Mucosa of stomach (tissue), 1 donor: ENCODE measurements around the gene GSTK1.
"Not testable (repeated sequence)": the region's sequence is repeated elsewhere in the genome, so short reads cannot be mapped to it uniquely, and the experiment has no call there.

Experiments used
- H3K27me3 ChIP-seq: one replicate; pipeline ENCODE4 v1.7.0; 2013; ENCODE audit warnings: mild to moderate bottlenecking, low read length; ENCODE audit not compliant: control insufficient read depth, insufficient read depth
- H3K36me3 ChIP-seq: one replicate; pipeline ENCODE4 v1.7.0; 2013; ENCODE audit warnings: low read length; ENCODE audit not compliant: control insufficient read depth, insufficient read depth
- H3K4me1 ChIP-seq: one replicate; pipeline ENCODE4 v1.7.0; 2013; ENCODE audit warnings: mild to moderate bottlenecking, low read length; ENCODE audit not compliant: control insufficient read depth, insufficient read depth
- H3K4me3 ChIP-seq: one replicate; pipeline ENCODE4 v1.7.0; 2013; ENCODE audit warnings: low read length
- H3K9ac ChIP-seq: one replicate; pipeline ENCODE4 v1.7.0; 2013; ENCODE audit warnings: mild to moderate bottlenecking, low read length, moderate library complexity
- H3K9me3 ChIP-seq: one replicate; pipeline ENCODE4 v1.7.0; 2013; ENCODE audit warnings: mild to moderate bottlenecking, low read length, moderate library complexity; ENCODE audit not compliant: control insufficient read depth
- donor health status: Pancreatic carcinoma.

Gene GSTK1

DNA sequence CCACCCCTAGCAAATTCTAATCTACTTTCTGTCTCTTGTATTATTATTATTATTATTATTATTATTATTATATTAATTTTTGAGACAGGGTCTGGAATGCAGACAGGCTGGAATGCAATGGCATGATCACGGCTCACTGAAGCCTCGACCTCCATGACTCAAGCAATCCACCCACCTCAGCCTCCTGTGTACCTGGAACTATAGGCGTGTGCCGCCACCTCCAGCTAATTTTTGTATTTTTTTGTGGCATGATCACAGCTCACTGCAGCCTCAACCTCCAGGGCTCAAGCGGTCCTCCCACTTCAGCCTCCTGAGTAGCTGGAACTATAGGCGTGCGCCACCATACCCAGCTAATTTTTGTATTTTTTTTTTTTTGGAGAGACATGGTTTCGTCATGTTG lies 18.9 kb downstream of the GSTK1 start:
- Histone ChIP-seq H3K27me3 (no peaks in the 10 kb centered on the region), H3K4me1 (peaks cover 44% of the 10 kb centered on the region), H3K9ac (no peak overlapping the region), H3K36me3 (no peaks in the 10 kb centered on the region), H3K9me3 (no peaks in the 10 kb centered on the region), H3K4me3 (no peak overlapping the region)

DNA sequence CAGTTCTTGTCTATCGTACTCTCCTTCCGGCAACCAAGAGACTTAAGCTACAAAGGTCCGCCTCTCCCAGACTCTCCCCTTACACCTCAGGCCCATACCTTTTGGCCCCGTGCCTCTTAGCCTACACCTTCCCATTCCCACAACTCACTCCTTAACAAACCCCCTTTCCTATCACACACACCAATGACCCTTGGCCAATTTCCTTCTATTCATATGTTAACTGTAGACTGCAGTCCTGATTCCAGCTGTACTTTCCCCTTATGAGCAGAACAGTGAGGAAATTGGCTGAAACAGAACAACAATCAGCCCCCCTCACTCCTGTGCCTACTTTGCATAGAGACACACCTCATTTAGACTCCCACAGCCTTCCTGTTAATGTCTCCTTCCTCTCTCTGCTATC lies 20.1 kb downstream of the GSTK1 start:
- peak overlapping the region; percentile 30 for H3K9ac ChIP-seq
- H3K27me3 ChIP-seq = no peaks in the 10 kb centered on the region
- peaks cover 50% of the 10 kb centered on the region for H3K4me1 ChIP-seq
- no peak overlapping the region for H3K4me3 ChIP-seq
- no peaks in the 10 kb centered on the region for H3K36me3 ChIP-seq
- no peaks in the 10 kb centered on the region for H3K9me3 ChIP-seq

GRCh38 chr7:143284591-143285469 lies 21.6 kb downstream of the GSTK1 start, which contains the start of gene TMEM139:
Gene TMEM139 (plus strand): TSS chr7:143284958. CDS start chr7:143285958, 1,000 bp downstream.
- Histone ChIP-seq H3K27me3 (no peaks in the 10 kb centered on the region), H3K9me3 (no peaks in the 10 kb centered on the region), H3K36me3 (no peaks in the 10 kb centered on the region), H3K4me3 (peak within 1 kb of the TSS; percentile 35), H3K9ac (peak within 1 kb of the TSS; percentile 36), H3K4me1 (peaks cover 45% of the 10 kb centered on the region)

GRCh38 chr7:143285470-143285778 lies 22.2 kb downstream of the GSTK1 start:
- Histone ChIP-seq H3K27me3 (no peaks in the 10 kb centered on the region), H3K9ac (peak overlapping the region; percentile 36), H3K4me3 (no peak overlapping the region), H3K9me3 (no peaks in the 10 kb centered on the region), H3K36me3 (no peaks in the 10 kb centered on the region), H3K4me1 (peaks cover 39% of the 10 kb centered on the region)

DNA sequence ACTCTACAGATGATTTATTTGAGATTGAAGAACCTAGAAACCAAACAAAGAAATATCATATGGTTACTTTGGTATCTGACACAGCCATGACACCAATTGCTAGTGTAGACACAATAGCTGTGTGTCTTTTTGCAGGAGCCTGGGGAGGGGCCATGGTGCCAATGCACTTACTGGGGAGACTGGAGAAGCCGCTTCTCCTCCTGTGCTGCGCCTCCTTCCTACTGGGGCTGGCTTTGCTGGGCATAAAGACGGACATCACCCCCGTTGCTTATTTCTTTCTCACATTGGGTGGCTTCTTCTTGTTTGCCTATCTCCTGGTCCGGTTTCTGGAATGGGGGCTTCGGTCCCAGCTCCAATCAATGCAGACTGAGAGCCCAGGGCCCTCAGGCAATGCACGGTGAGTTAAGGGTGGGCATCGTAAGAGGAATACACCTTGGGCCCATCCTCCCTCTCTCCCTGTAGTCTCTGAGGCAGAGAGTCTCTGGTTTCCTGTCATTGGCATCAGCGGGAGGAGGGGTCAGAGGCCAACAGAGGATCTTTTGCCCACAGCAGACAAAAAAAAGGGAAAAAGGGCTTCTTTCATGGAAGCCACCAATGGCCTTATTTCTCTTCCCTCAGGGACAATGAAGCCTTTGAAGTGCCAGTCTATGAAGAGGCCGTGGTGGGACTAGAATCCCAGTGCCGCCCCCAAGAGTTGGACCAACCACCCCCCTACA lies 22.7 kb downstream of the GSTK1 start:
- Histone ChIP-seq H3K27me3 (no peaks in the 10 kb centered on the region), H3K9ac (no peak overlapping the region), H3K9me3 (no peaks in the 10 kb centered on the region), H3K4me3 (no peak overlapping the region), H3K36me3 (no peaks in the 10 kb centered on the region), H3K4me1 (peaks cover 38% of the 10 kb centered on the region)

- H3K9me3 ChIP-seq = no peaks in the 10 kb centered on the region
- no peak overlapping the region for H3K9ac ChIP-seq
- H3K36me3 ChIP-seq = no peaks in the 10 kb centered on the region
- H3K27me3 ChIP-seq = no peaks in the 10 kb centered on the region
- no peak overlapping the region for H3K4me3 ChIP-seq
- H3K4me1 ChIP-seq = peaks cover 38% of the 10 kb centered on the region
These were observed 23.3 kb downstream of the GSTK1 start for GRCh38 chr7:143286522-143286890.

- Histone ChIP-seq H3K4me3 (no peak overlapping the region), H3K9ac (peak overlapping the region; percentile 18), H3K27me3 (no peaks in the 10 kb centered on the region), H3K9me3 (no peaks in the 10 kb centered on the region), H3K36me3 (no peaks in the 10 kb centered on the region), H3K4me1 (peaks cover 38% of the 10 kb centered on the region)
These were observed 24.2 kb downstream of the GSTK1 start for GRCh38 chr7:143287339-143287934.

DNA sequence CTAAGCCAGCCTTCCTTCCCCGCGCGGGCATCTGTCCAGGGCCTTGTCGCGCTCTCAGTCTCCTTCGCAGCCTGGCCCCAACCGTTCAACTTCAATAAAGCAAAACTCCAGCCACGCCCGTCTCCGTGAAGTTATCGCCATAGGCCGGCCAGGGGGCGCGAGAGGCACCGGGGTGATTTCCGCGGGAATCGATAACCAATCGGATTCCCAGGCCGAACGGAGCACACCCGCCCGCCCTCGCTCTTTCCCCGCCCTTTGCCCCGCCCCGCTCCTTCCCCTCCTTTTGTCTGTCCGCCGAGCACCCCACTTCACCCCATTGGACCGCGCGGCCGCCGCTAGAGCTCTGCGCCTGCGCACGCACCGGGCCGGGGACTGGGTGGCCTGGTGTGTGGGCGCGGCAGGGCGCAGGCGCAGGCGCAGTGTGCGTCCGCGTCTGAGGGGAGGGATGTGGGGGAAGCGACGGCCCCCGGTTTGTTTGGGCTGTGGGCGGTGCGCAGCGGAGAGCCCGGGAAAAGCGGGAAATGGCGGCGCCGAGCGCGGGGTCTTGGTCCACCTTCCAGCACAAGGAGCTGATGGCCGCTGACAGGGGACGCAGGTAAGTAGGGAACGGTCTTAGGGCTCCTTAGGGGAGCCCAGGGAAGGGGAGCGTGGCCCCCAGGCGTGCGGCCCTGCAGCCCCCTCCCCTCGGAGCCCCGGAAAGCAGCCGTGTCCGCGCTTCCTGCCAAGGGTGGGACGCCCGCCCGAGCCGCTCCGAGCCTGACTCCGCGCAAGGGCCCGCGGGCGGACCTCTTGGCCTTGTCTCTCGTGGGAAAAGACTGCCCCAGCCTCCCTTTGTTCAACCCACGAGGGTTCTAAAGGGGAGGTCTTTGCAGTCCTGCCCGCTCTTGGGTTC lies 24.9 kb downstream of the GSTK1 start, which contains the start of gene CASP2:
Gene CASP2, plus strand, starts transcription at position 417 of the 892 bp plus-strand sequence. Its CDS starts 105 bp downstream, at position 522.
- Histone ChIP-seq H3K9me3 (no peaks in the 10 kb centered on the region), H3K9ac (peak within 1 kb of the TSS; percentile 83), H3K4me1 (peaks cover 38% of the 10 kb centered on the region), H3K27me3 (no peaks in the 10 kb centered on the region), H3K36me3 (no peaks in the 10 kb centered on the region), H3K4me3 (peak within 1 kb of the TSS; percentile 48)

DNA sequence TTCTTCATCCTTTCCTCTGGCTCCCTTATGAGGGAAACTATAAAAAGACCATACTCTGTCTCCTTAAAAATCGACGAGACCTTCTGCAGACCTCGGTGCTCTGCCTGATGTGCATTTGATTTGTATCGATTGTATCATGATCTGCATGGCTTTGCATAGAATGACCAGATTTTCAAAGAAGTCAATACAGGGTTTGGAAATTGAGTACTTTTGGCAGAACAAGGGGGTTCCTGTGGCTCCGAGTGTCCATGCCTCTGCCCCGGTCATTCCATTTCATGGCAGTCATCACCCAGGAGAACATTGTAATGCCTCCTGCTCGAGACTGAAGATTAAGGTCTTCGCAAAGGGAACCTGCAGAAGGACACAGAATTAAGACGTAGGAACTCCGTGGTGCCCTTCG lies 25.6 kb downstream of the GSTK1 start:
- no peaks in the 10 kb centered on the region for H3K36me3 ChIP-seq
- peaks cover 32% of the 10 kb centered on the region for H3K4me1 ChIP-seq
- no peaks in the 10 kb centered on the region for H3K9me3 ChIP-seq
- H3K9ac ChIP-seq = peak overlapping the region; percentile 83
- peak overlapping the region; percentile 48 for H3K4me3 ChIP-seq
- H3K27me3 ChIP-seq = no peaks in the 10 kb centered on the region

DNA sequence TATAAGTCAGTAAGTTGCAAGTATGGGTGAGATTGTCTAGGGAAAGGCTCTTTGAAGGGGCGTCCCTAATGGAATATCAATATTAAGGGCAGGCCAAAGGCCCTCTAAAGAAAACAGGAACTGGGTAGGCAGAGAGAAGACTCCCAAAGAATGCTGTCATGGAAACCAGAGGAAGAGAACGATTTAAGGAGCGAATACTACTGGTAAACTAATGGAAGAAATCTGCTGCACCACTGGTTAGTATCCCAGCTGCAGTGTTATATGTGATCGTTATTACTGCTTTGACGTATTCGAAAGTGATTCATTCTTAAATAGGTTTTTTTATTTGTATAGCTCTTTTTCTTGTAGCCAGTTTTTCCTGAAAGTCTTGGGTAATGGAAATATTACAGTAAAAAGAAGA lies 26.2 kb downstream of the GSTK1 start:
- Histone ChIP-seq H3K27me3 (no peaks in the 10 kb centered on the region), H3K4me1 (peaks cover 26% of the 10 kb centered on the region), H3K9me3 (no peaks in the 10 kb centered on the region), H3K36me3 (no peaks in the 10 kb centered on the region), H3K4me3 (peak overlapping the region; percentile 48), H3K9ac (peak overlapping the region; percentile 83)

DNA sequence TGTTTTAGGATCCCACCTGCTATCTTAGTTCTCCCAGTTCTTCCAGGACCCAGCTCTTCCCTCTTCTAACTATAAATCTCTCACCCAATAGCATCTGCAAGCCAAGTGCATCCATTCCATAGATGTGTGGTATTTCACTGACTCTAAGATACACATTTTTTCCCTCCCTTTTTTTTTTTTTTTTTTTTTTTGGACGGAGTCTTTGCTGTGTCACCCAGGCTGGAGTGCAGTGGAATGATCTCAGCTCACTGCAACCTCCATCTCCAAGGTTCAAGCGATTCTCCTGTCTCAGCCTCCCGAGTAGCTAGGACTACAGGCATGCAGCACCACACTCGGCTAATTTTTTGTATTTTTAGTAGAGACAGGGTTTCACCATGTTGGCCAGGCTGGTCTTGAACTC lies 26.6 kb downstream of the GSTK1 start:
- H3K36me3 ChIP-seq, H3K9me3 ChIP-seq, H3K27me3 ChIP-seq, H3K4me3 ChIP-seq, H3K9ac ChIP-seq: not testable (repeated sequence)
- peaks cover 24% of the 10 kb centered on the region for H3K4me1 ChIP-seq
